GM19468 (cell line): Measurements from ENCODE around the gene PSPH.
"Not testable (repeated sequence)": the region's sequence is repeated elsewhere in the genome, so short reads cannot be mapped to it uniquely, and the experiment has no call there.

Source experiments
- ATAC-seq: cut with Tn5 transposase; IDR thresholded peaks from one replicate; pipeline ENCODE4 v1.9.1; 2021; ENCODE audit warnings: mild to moderate bottlenecking, moderate library complexity, moderate number of reproducible peaks; ENCODE audit not compliant: unreplicated experiment; ENCODE audit errors: extremely low read depth

PSPH gene

DNA sequence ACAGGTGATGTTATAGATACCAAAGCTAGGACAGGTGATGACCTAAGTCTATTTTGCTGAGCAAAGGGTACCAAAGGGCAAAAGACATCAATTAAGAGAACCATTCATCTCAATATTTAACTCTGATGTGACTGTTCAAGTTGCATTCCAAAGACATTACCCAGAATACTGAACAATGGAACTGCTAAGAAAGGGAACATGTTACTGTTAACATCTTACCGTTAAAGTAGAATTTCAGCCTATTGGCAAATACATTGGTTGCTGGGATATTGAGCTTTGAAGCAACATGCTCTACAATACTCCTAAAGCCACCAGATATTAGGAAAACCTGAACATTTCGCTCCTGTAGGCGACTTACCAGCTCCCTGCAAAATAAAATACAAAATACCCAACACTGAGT is 34.2 kb downstream of the PSPH start:
- ATAC-seq = not testable (repeated sequence)

- ATAC-seq = no peak
Measured at GRCh38 chr7:56009695-56010094, 41.5 kb downstream of the PSPH start.

DNA sequence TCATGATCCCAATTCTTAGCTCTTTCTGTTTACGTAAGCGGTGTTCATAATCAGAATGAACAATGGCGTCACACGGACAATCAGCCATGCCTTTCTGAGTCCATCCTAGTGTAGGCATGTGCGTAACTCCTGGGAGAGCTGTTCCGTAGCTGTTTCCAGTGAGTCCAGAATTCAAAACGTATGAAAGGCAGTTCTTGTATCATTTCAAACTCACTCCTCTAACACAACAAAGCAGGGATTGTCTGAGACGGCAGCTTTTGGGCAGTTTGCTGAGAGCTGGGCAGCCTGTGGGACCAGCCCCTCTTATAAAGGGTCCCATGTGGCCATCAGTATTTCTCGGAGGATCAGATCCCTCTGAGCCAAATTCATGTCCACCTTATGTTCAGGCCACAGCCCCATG is 43.4 kb downstream of the PSPH start:
- ATAC-seq = no peak

- ATAC-seq = no peak
Measured at GRCh38 chr7:56007167-56007652, 44.0 kb downstream of the PSPH start.

GRCh38 chr7:56003749-56004148 is 47.5 kb downstream of the PSPH start:
- ATAC-seq = no peak

- no peak for ATAC-seq
Measured at GRCh38 chr7:55996856-55997500, 54.3 kb downstream of the PSPH start.

DNA sequence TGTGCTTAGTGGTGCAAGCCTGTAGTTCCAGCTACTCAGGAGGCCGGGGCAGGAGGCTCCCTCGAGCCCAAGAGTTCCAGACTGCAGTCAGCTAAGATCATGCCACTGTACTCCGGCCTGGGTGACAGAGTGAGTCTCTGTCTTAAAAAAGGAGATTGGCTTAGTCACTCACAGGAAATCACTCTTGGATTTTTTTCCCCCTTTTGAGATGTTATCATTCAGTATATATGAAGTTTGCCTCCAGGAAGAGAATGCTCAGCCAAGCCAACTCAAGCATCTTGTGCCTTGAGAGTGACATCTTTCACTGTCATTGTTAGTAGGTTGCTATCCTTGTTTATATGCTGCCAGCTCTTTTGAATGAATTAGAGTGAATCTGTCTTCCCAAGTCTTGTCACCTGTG is 58.9 kb downstream of the PSPH start:
- no peak for ATAC-seq

DNA sequence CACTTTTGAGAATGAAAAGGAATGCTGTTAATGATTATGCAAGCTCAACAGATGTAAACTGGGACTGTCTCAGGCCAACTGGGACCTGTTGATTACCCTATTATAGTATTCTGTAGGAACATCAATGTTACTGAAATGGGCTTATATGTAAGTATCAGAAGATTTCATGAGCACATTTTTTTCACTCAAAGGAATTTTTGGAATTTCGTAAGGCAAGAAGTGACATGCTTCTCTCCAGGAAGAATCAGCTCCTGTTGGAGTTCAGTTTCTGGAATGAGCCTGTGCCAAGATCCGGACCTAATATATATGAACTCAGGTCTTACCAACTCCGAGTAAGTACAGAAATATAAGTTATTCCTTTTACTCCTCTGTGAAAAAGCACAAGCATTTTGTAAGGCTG is 67.7 kb downstream of the PSPH start:
- no peak for ATAC-seq

DNA sequence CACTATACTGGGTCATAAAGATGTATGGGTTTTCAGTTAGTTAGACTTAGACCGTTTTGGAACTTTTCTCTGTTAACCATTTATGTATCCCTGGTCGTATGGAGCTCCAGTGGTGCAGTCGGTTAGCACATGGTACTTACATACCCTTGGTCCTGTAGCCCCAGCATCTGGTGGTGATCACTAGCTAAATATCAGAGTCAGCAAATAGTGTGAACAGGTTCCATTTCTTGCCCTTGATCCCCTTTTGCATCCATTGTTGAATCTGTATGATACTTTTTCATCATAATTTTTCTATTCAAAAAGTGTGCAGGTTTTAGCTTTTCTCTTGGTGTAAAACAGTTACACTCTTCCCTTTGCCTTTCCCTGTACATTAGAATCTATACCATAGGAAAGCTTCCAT is 71.0 kb downstream of the PSPH start:
- ATAC-seq = no peak

DNA sequence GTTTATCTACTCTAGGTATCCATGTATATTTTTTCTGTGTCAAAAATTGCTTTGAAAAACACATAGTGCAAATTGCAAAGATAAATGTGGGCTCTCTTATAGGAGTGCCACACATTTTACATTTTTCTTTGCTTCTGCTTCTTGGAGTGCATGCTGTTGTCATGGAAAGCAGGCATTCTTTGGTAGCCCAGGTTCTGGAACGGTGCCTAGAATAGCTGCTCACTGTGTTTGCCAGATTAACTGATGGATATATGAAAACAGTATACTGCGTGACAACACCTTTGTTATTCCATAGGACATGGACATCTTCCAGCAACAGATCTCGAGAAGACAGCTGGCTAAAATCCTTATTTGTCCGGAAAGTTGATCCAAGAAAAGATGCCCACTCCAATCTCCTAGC is 73.4 kb downstream of the PSPH start:
- no peak for ATAC-seq

GRCh38 chr7:55975988-55976633 is 75.1 kb downstream of the PSPH start:
- ATAC-seq = no peak

GRCh38 chr7:55973747-55974250 is 77.4 kb downstream of the PSPH start:
- ATAC-seq = no peak

- no peak for ATAC-seq
Measured at GRCh38 chr7:55970978-55971377, 80.3 kb downstream of the PSPH start.

- no peak for ATAC-seq
Measured at GRCh38 chr7:55970561-55970960, 80.7 kb downstream of the PSPH start.

- ATAC-seq = no peak
Measured at GRCh38 chr7:55969391-55969790, 81.9 kb downstream of the PSPH start.

DNA sequence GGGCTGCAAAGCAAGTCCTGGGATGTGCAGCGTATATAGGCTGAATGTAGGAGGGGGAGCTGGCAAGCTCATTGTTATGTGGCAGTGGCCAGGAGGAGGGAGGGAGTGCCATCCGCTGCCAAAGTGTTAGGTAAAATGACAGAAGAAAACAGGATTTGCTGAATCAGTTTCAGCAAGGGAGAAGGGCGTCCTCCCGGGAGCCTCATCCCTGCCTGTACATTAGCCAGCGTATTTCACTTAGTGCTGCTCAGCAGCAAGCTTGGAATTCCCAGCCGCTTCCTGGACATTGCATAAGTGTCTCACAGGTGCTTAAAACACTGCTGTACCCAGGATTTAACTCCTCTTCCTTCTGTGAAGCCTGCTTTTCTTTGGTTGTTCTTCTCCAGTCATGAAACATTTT is 84.4 kb downstream of the PSPH start:
- no peak for ATAC-seq

DNA sequence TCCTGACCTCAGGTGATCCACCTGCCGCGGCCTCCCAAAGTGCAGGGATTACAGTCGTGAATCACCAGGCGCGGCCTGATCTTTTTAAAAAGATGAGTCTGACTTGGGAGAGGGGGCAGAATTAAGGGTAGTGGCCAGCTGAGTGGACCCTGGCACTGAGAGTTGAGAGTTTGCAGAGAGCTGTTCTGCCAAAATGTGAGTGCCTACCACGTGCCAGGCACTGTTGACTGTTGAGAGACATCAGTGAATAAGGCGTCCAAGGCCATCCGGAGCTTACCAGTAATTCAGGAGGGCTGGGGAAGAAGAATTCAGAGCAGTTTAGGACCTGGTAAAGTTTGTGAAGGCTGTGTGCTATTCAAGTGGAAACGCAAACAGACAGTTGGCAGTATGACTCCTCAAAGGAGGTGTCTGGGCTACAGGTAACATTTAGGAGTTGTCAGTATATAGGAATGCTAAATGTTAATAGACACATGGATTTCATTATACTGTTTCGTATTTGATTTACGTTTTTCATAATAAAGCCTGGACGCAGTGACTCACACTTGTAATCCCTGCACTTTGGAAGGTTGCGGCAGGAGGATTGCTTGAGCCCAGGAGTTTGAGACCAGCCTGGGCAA is 85.3 kb downstream of the PSPH start:
- ATAC-seq = no peak

DNA sequence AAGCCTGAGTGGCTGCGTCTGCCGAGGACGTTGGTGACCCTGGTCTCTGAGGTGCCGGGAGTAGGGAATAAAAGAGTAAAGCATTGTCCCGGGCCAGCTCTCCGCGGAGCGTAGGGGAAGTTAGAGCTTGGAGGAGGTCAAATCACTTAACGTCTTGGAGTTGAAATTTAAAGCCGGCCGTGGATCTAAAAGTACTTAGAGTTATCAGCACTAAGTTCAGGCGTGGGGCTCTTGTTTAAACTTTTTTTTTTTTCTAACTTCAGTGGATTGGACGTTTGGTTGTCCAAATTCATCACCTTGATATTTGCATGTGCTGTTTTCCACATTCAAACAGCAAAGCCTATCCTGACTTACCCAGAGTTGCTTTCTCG is 86.2 kb downstream of the PSPH start:
- ATAC-seq = no peak

- ATAC-seq = peak; percentile 74
Measured at GRCh38 chr7:55964261-55965099, 86.8 kb downstream of the PSPH start, which contains the start of gene NIPSNAP2. NIPSNAP2 (plus strand) TSS chr7:55964585; CDS start chr7:55964610, 25 bp downstream.

GRCh38 chr7:55963584-55964168 is 87.6 kb downstream of the PSPH start:
- ATAC-seq = no peak
